Measurements from ENCODE around the gene CLSTN1.
A peak's percentile ranks its signal among the peaks of the same experiment; 100 is the strongest.

CLSTN1 gene

GRCh38 chr1:9850442-9851162 lies 26.8 kb upstream of the CLSTN1 start:
- DNase-seq = no peak

- DNase-seq = no peak
Observed at GRCh38 chr1:9849691-9850441, 26.1 kb upstream of the CLSTN1 start.

GRCh38 chr1:9848022-9848421 lies 24.3 kb upstream of the CLSTN1 start:
- DNase-seq = no peak

- no peak for DNase-seq
Observed at GRCh38 chr1:9847269-9847668, 23.5 kb upstream of the CLSTN1 start.

- DNase-seq = no peak
Observed at GRCh38 chr1:9846611-9847171, 22.9 kb upstream of the CLSTN1 start.

- no peak for DNase-seq
Observed at GRCh38 chr1:9845914-9846313, 22.1 kb upstream of the CLSTN1 start.

GRCh38 chr1:9844756-9845155 lies 21.0 kb upstream of the CLSTN1 start:
- DNase-seq = no peak

- no peak for DNase-seq
Observed at GRCh38 chr1:9844106-9844505, 20.3 kb upstream of the CLSTN1 start.

- DNase-seq = no peak
Observed at GRCh38 chr1:9843576-9843945, 19.8 kb upstream of the CLSTN1 start.

GRCh38 chr1:9842781-9843575 lies 19.2 kb upstream of the CLSTN1 start:
- DNase-seq = peak; percentile 97 to 100

GRCh38 chr1:9842073-9842711 lies 18.4 kb upstream of the CLSTN1 start:
- peak; percentile 95 to 99 for DNase-seq

GRCh38 chr1:9841460-9841859 lies 17.7 kb upstream of the CLSTN1 start:
- DNase-seq = no peak

- peak; percentile 94 to 99 for DNase-seq
Observed at GRCh38 chr1:9840176-9840575, 16.4 kb upstream of the CLSTN1 start.

GRCh38 chr1:9838946-9839345 lies 15.2 kb upstream of the CLSTN1 start:
- no peak for DNase-seq

GRCh38 chr1:9836632-9836960 lies 12.8 kb upstream of the CLSTN1 start:
- peak; percentile 61 to 73 for DNase-seq

GRCh38 chr1:9835758-9836631 lies 12.2 kb upstream of the CLSTN1 start:
- peak; percentile 81 to 97 for DNase-seq

- no peak for DNase-seq
Observed at GRCh38 chr1:9835404-9835757, 11.6 kb upstream of the CLSTN1 start.

GRCh38 chr1:9833632-9834031 lies 9.9 kb upstream of the CLSTN1 start:
- no peak for DNase-seq

- no peak for DNase-seq
Observed at GRCh38 chr1:9827558-9828185, 3.9 kb upstream of the CLSTN1 start.

GRCh38 chr1:9826616-9827015 lies 2.9 kb upstream of the CLSTN1 start:
- DNase-seq = no peak

GRCh38 chr1:9826087-9826486 lies 2.3 kb upstream of the CLSTN1 start:
- DNase-seq = no peak
